EL (cell line): Measurements from ENCODE around the gene RAP1GAP2.

ENCODE experiments used
- DNase-seq: peaks from one replicate; pipeline ENCODE4 v3.0.0-alpha.2; 2016

The RAP1GAP2 gene

GRCh38 chr17:2921443-2921842 lies 125.2 kb downstream of the RAP1GAP2 start:
- DNase-seq: no peak

GRCh38 chr17:2924211-2924610 lies 128.0 kb downstream of the RAP1GAP2 start:
- peak; percentile 58 for DNase-seq

- DNase-seq: no peak
Measured at GRCh38 chr17:2925011-2925410, 128.8 kb downstream of the RAP1GAP2 start.

- DNase-seq: peak; percentile 89
Measured at GRCh38 chr17:2926019-2926650, 129.9 kb downstream of the RAP1GAP2 start.

GRCh38 chr17:2928294-2928890 lies 132.2 kb downstream of the RAP1GAP2 start:
- no peak for DNase-seq

GRCh38 chr17:2929881-2930533 lies 133.8 kb downstream of the RAP1GAP2 start:
- peak; percentile 31 for DNase-seq

GRCh38 chr17:2931876-2932275 lies 135.6 kb downstream of the RAP1GAP2 start:
- no peak for DNase-seq

- DNase-seq: no peak
Measured at GRCh38 chr17:2932946-2933345, 136.7 kb downstream of the RAP1GAP2 start.

- no peak for DNase-seq
Measured at GRCh38 chr17:2933606-2934005, 137.4 kb downstream of the RAP1GAP2 start.

GRCh38 chr17:2935632-2936031 lies 139.4 kb downstream of the RAP1GAP2 start:
- no peak for DNase-seq

- no peak for DNase-seq
Measured at GRCh38 chr17:2936351-2936750, 140.1 kb downstream of the RAP1GAP2 start.

- no peak for DNase-seq
Measured at GRCh38 chr17:2936771-2937321, 140.6 kb downstream of the RAP1GAP2 start.

GRCh38 chr17:2937331-2938003 lies 141.2 kb downstream of the RAP1GAP2 start:
- DNase-seq: peak; percentile 43

GRCh38 chr17:2939714-2940351 lies 143.6 kb downstream of the RAP1GAP2 start:
- no peak for DNase-seq

- DNase-seq: no peak
Measured at GRCh38 chr17:2940352-2940751, 144.1 kb downstream of the RAP1GAP2 start.

- DNase-seq: no peak
Measured at GRCh38 chr17:2943981-2944380, 147.7 kb downstream of the RAP1GAP2 start.

- no peak for DNase-seq
Measured at GRCh38 chr17:2945299-2945698, 149.1 kb downstream of the RAP1GAP2 start.

- DNase-seq: no peak
Measured at GRCh38 chr17:2946144-2946543, 149.9 kb downstream of the RAP1GAP2 start.

- DNase-seq: no peak
Measured at GRCh38 chr17:2947588-2947950, 151.3 kb downstream of the RAP1GAP2 start.

GRCh38 chr17:2947996-2948550 lies 151.8 kb downstream of the RAP1GAP2 start:
- no peak for DNase-seq

- DNase-seq: no peak
Measured at GRCh38 chr17:2948721-2949468, 152.7 kb downstream of the RAP1GAP2 start.

GRCh38 chr17:2949469-2950044 lies 153.3 kb downstream of the RAP1GAP2 start:
- peak; percentile 77 for DNase-seq
